Activated CD8-positive, alpha-beta memory T cell treated with anti-CD3 and anti-CD28 coated beads, Interleukin-2, amount 10 ng/mL, durations not matched to agents 7 days and 5 days (primary cell): ENCODE measurements around the gene KNCN. TPM values are rescaled to one million over a fixed set of nuclear protein-coding genes. Genes with fewer than 3 reads are reported as not detected.

Experiments used
- ATAC-seq: fragments of 150-1000 bp; cut with Tn5 transposase; one replicate; pipeline ENCODE4 v1.10.0; 2021; ENCODE audit warnings: moderate library complexity
- CTCF ChIA-PET: fragments of 350-600 bp; sonication (Branson Sonifier 250); formaldehyde crosslinking; loops from one replicate; lab custom pipeline; 2021; ENCODE audit warnings: antibody characterized with exemption; lab: Charles Lee
- DNase-seq: peaks from one replicate; pipeline ENCODE4 v3.0.0-alpha.2; 2020
- H3K27ac Mint-ChIP-seq: one replicate; pipeline ENCODE4 v1.8.0; 2021; ENCODE audit warnings: mild to moderate bottlenecking, mixed read lengths
- H3K27me3 Mint-ChIP-seq: one replicate; pipeline ENCODE4 v1.8.0; 2021; ENCODE audit warnings: mixed read lengths
- H3K36me3 Mint-ChIP-seq: one replicate; pipeline ENCODE4 v1.8.0; 2021; ENCODE audit warnings: mild to moderate bottlenecking, mixed read lengths
- H3K4me1 Mint-ChIP-seq: one replicate; pipeline ENCODE4 v1.8.0; 2021; ENCODE audit warnings: mixed read lengths
- H3K4me3 Mint-ChIP-seq: one replicate; pipeline ENCODE4 v1.8.0; 2021; ENCODE audit warnings: mild to moderate bottlenecking, moderate library complexity, mixed read lengths
- H3K9me3 Mint-ChIP-seq: one replicate; pipeline ENCODE4 v1.8.0; 2022; ENCODE audit warnings: low read depth, mixed read lengths
- total RNA-seq, 2 experiments: library from RNA; stranded (reverse); gene quantifications; one replicate each; pipeline ENCODE4 v1.2.3, GENCODE V29; 2021

KNCN gene
- total RNA-seq, 2 experiments from 2014 or later: not detected

- Mint-ChIP-seq H3K36me3 (no peaks in the 10 kb centered on the region), H3K27me3 (peaks cover 35% of the 10 kb centered on the region), H3K4me3 (no peak overlapping the region), H3K27ac (no peak overlapping the region), H3K4me1 (peaks cover 8% of the 10 kb centered on the region), H3K9me3 (no peaks in the 10 kb centered on the region)
- CTCF ChIA-PET: interaction anchor here (0.9 to 1.2 kb wide), 2 partner anchors 15 to 60 kb away, joined by 3 read pairs; no protein-coding TSS in a partner anchor
- DNase-seq (no peak), ATAC-seq (no peak)
Observed at GRCh38 chr1:46512792-46513190, 38.7 kb downstream of the KNCN start.

DNA sequence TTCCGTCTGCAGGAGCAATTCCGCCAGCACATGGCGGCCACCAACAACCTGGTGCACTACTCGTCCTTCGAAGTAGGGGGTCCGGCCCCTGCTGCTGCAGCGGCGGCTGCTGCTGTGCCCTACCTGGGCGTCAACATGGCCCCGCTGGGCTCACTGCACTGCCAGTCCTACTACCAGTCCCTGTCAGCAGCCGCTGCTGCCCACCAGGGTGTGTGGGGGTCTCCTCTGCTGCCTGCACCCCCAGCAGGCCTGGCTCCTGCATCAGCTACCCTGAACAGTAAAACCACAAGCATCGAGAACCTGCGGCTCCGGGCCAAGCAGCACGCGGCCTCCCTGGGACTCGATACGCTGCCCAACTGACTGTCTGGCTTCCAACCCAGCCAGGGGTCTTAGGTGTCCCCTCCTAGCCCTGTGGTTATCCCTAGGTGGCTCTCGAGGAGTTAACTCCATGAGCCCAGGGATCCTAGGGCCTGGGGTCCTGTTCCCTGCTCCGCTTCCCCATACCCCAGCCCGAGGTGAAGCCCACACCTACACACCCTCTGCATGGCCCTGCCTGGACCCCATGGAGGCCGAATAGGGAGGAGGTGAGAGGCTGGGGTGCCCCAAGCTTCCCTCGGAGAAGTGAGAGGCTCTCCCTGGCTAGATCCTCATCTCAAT is 39.2 kb downstream of the KNCN start:
- no peak for DNase-seq
- CTCF ChIA-PET: no interaction called here
- no peak for ATAC-seq
- peaks cover 8% of the 10 kb centered on the region for H3K4me1 Mint-ChIP-seq
- peaks cover 29% of the 10 kb centered on the region for H3K27me3 Mint-ChIP-seq
- no peaks in the 10 kb centered on the region for H3K36me3 Mint-ChIP-seq
- H3K9me3 Mint-ChIP-seq: no peaks in the 10 kb centered on the region
- H3K4me3 Mint-ChIP-seq: no peak overlapping the region
- H3K27ac Mint-ChIP-seq: no peak overlapping the region

DNA sequence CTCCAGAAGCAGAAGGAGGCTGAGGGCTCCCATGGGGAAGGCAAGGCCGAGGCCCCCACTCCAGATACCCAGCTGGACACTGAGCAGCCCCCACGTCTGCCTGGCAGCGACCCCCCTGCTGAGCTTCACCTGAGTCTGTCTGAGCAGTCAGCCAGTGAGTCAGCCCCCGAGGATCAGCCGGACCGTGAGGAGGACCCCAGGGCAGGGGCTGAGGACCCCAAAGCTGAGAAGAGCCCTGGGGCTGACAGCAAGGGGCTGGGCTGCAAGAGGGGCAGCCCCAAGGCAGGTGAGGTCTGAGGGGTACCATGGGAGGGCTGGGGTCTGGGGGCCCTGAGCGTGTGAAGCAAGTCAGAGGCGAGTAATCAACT is 40.5 kb downstream of the KNCN start:
- H3K9me3 Mint-ChIP-seq: no peaks in the 10 kb centered on the region
- DNase-seq (no peak), ATAC-seq (no peak)
- CTCF ChIA-PET: interaction anchor here (1.2 kb wide), 1 partner anchor 33 kb away, joined by 3 read pairs; no protein-coding TSS in a partner anchor
- no peak overlapping the region for H3K27ac Mint-ChIP-seq
- H3K27me3 Mint-ChIP-seq: peaks cover 17% of the 10 kb centered on the region
- no peaks in the 10 kb centered on the region for H3K36me3 Mint-ChIP-seq
- H3K4me1 Mint-ChIP-seq: peaks cover 8% of the 10 kb centered on the region
- no peak overlapping the region for H3K4me3 Mint-ChIP-seq

GRCh38 chr1:46510341-46510997 is 41.0 kb downstream of the KNCN start:
- Mint-ChIP-seq H3K4me3 (no peak overlapping the region), H3K27ac (no peak overlapping the region), H3K4me1 (peaks cover 8% of the 10 kb centered on the region), H3K9me3 (no peaks in the 10 kb centered on the region), H3K27me3 (peaks cover 14% of the 10 kb centered on the region), H3K36me3 (no peaks in the 10 kb centered on the region)
- no peak for ATAC-seq
- no peak for DNase-seq
- CTCF ChIA-PET: interaction anchor here (1.2 kb wide), 1 partner anchor 33 kb away, joined by 3 read pairs; no protein-coding TSS in a partner anchor

DNA sequence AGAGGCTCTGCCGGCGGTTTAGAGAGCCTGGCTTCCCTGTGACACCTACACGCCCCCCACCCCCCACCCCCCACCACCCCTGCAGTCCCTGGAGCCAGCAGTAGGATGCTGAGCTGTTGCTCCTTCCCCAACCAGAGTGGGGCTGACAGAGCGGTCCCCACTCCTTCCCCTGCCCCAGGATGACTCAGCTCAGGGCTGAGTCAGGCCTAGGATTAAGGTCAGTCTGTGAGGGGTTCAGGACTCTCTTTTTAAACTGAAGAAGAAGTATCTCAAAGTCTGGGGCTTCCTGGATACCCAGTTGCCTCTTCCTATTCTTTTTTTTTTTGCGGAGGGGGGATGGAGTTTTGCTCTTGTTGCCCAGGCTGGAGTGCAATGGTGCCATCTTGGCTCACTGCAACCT is 42.7 kb downstream of the KNCN start:
- Mint-ChIP-seq H3K27ac (no peak overlapping the region), H3K4me1 (peaks cover 8% of the 10 kb centered on the region), H3K36me3 (no peaks in the 10 kb centered on the region), H3K4me3 (no peak overlapping the region), H3K27me3 (peaks cover 10% of the 10 kb centered on the region), H3K9me3 (no peaks in the 10 kb centered on the region)
- CTCF ChIA-PET: no interaction called here
- DNase-seq (no peak), ATAC-seq (no peak)

DNA sequence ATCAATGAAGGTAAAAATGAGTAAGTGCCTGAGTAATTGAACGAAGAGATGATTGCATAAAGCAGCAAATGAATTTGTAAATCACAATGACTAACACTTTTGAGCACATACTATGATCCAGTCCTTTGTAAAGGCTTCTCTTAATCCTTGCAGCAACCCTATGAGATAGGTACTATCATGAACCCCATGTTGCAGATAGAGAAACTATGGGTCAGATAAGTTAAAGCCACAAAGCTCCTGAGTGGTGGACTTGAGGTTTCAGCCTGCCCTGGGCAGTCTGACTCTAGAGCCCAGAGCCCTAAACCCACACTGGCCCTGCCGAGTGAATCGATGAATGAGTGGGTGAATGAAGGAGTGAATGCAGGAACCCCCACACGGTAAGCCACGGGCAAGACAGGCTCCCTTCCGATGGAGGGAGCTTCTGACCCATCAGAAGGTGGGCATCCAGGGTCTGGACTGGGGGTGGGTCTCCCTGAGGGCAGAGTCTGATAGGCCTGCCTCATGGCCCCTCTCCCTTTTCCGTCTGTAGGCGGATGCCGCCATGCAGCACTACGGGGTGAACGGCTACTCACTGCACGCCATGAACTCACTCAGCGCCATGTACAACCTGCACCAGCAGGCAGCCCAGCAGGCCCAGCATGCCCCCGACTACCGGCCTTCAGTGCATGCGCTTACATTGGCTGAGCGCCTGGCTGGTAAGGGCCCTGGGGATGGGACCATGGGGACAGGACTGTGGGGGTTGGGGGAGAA is 44.8 kb downstream of the KNCN start:
- CTCF ChIA-PET: interaction anchor here (1.3 kb wide), 1 partner anchor 19 kb away, joined by 4 read pairs; no protein-coding TSS in a partner anchor
- no peak overlapping the region for H3K27ac Mint-ChIP-seq
- ATAC-seq: no peak
- DNase-seq: no peak
- peaks cover 21% of the 10 kb centered on the region for H3K27me3 Mint-ChIP-seq
- no peaks in the 10 kb centered on the region for H3K4me1 Mint-ChIP-seq
- H3K9me3 Mint-ChIP-seq: no peaks in the 10 kb centered on the region
- H3K36me3 Mint-ChIP-seq: no peaks in the 10 kb centered on the region
- H3K4me3 Mint-ChIP-seq: no peak overlapping the region

DNA sequence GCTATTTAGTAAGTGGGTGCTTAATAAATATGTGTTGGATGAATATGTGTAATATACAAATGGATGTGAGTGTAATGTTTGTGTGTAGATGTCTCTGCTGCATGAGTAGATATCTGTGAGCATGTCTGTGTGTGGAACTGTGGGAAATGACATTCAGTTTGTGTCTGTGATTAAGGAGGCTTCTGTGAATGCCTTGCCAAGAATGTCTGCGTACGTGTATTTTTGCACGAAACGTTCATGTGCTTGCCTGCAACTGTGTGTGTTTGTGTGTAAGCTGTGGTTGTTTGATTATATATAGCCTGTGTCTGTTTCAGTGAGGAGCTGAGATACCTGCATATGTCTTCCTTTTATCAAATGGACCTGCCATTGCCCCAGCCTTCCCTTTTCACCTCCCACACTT is 48.0 kb downstream of the KNCN start:
- H3K9me3 Mint-ChIP-seq: no peaks in the 10 kb centered on the region
- no peak overlapping the region for H3K27ac Mint-ChIP-seq
- CTCF ChIA-PET: interaction anchor here (1.6 kb wide), 1 partner anchor 15 kb away, joined by 4 read pairs; no protein-coding TSS in a partner anchor
- no peak for DNase-seq
- no peaks in the 10 kb centered on the region for H3K4me1 Mint-ChIP-seq
- no peaks in the 10 kb centered on the region for H3K36me3 Mint-ChIP-seq
- no peak overlapping the region for H3K4me3 Mint-ChIP-seq
- no peak for ATAC-seq
- H3K27me3 Mint-ChIP-seq: peaks cover 37% of the 10 kb centered on the region

GRCh38 chr1:46501528-46501927 is 49.9 kb downstream of the KNCN start:
- H3K4me3 Mint-ChIP-seq: no peak overlapping the region
- H3K27ac Mint-ChIP-seq: no peak overlapping the region
- H3K4me1 Mint-ChIP-seq: no peaks in the 10 kb centered on the region
- CTCF ChIA-PET: interaction anchor here (0.7 to 1.9 kb wide), 3 partner anchors 21 to 54 kb away, joined by 3 to 8 read pairs (median 4); no protein-coding TSS in a partner anchor
- DNase-seq: no peak
- no peaks in the 10 kb centered on the region for H3K36me3 Mint-ChIP-seq
- peaks cover 49% of the 10 kb centered on the region for H3K27me3 Mint-ChIP-seq
- no peaks in the 10 kb centered on the region for H3K9me3 Mint-ChIP-seq
- ATAC-seq: no peak

DNA sequence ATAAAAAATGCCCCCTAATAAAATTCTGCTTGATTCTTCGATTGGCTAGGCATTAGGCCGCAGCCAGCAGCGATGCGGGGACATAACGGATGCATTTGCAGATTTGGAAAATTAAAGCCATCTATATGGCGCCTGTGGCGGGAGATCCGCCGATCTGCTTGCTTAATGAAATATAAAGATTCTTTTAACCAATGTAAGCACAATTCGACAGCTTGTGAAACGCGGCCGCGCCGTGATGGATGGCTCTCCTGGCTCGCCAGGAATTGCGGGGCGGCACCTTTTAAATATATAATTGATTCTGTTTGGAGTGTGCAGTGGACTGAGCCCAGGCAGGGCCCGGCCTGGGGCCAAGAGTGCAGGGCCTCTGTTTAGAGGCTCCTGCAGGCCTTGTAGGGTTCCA is 53.8 kb downstream of the KNCN start:
- no peaks in the 10 kb centered on the region for H3K36me3 Mint-ChIP-seq
- DNase-seq (no peak), ATAC-seq (no peak)
- H3K27me3 Mint-ChIP-seq: peaks cover 76% of the 10 kb centered on the region
- CTCF ChIA-PET: no interaction called here
- H3K9me3 Mint-ChIP-seq: no peaks in the 10 kb centered on the region
- H3K4me1 Mint-ChIP-seq: no peaks in the 10 kb centered on the region
- no peak overlapping the region for H3K4me3 Mint-ChIP-seq
- H3K27ac Mint-ChIP-seq: no peak overlapping the region

- CTCF ChIA-PET: no interaction called here
- H3K4me3 Mint-ChIP-seq: no peak overlapping the region
- ATAC-seq (no peak), DNase-seq (no peak)
- H3K4me1 Mint-ChIP-seq: no peaks in the 10 kb centered on the region
- peaks cover 76% of the 10 kb centered on the region for H3K27me3 Mint-ChIP-seq
- H3K36me3 Mint-ChIP-seq: no peaks in the 10 kb centered on the region
- H3K27ac Mint-ChIP-seq: no peak overlapping the region
- H3K9me3 Mint-ChIP-seq: no peaks in the 10 kb centered on the region
Observed at GRCh38 chr1:46497020-46497419, 54.4 kb downstream of the KNCN start.

DNA sequence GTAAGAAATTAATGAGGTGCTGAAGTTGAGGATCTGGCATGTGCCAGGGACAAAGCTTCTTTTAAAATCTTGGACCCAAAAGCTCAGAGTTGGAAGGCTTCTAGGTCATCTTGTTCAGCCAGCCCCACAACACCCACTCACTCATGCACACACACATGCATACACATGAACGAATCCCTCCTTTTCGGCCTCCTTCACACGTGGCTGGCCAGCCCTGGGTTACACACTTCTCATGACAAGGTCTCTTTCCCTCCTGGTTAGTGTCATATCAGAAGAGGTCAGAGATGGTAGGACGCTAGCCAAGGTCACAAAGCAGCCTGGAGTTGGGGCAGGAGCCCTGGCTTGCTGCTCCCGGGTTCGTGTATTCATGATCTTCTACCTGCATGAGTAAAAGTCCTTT is 54.9 kb downstream of the KNCN start:
- Mint-ChIP-seq H3K4me1 (no peaks in the 10 kb centered on the region), H3K27ac (no peak overlapping the region), H3K36me3 (no peaks in the 10 kb centered on the region), H3K27me3 (peaks cover 79% of the 10 kb centered on the region), H3K4me3 (no peak overlapping the region), H3K9me3 (no peaks in the 10 kb centered on the region)
- no peak for ATAC-seq
- CTCF ChIA-PET: no interaction called here
- DNase-seq: no peak

DNA sequence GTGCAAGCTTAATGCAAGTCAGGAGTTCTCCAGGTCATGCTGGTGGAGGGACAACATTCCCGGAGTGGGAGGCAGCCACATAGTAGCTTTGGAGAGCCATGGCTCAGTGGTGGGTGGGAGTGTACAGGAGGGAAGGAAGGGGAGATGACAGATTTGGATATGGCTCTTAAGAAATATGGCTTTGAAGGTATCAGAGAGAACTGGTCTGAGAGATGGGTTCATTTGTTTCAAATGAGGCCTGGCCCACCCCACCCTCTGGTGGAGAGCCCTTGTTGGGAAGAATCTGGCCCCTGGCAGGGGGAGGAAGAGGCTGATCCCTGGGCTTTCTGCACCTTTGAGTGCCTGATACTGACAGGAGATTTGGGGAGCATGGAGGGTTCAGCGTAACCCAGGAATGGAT is 55.7 kb downstream of the KNCN start:
- ATAC-seq (no peak), DNase-seq (no peak)
- CTCF ChIA-PET: interaction anchor here (0.9 to 1.4 kb wide), 3 partner anchors 18 to 47 kb away, joined by 3 to 4 read pairs (median 3); no protein-coding TSS in a partner anchor
- Mint-ChIP-seq H3K36me3 (no peaks in the 10 kb centered on the region), H3K9me3 (no peaks in the 10 kb centered on the region), H3K27me3 (peaks cover 82% of the 10 kb centered on the region), H3K4me3 (no peak overlapping the region), H3K27ac (no peak overlapping the region), H3K4me1 (no peaks in the 10 kb centered on the region)
